GM18520 (cell line): ENCODE results near the gene CHRNB1.
A peak's percentile ranks its signal among the peaks of the same experiment; 100 is the strongest.

Experiments
- ATAC-seq: cut with Tn5 transposase; IDR thresholded peaks from one replicate; pipeline ENCODE4 v1.9.1; 2021; ENCODE audit not compliant: unreplicated experiment

The CHRNB1 gene, protein sequence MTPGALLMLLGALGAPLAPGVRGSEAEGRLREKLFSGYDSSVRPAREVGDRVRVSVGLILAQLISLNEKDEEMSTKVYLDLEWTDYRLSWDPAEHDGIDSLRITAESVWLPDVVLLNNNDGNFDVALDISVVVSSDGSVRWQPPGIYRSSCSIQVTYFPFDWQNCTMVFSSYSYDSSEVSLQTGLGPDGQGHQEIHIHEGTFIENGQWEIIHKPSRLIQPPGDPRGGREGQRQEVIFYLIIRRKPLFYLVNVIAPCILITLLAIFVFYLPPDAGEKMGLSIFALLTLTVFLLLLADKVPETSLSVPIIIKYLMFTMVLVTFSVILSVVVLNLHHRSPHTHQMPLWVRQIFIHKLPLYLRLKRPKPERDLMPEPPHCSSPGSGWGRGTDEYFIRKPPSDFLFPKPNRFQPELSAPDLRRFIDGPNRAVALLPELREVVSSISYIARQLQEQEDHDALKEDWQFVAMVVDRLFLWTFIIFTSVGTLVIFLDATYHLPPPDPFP

GRCh38 chr17:7444682-7445618 is at the start of gene CHRNB1:
Gene CHRNB1, plus strand, starts transcription at chr17:7445061. Its CDS starts 67 bp downstream, at chr17:7445128.
- ATAC-seq: no peak

DNA sequence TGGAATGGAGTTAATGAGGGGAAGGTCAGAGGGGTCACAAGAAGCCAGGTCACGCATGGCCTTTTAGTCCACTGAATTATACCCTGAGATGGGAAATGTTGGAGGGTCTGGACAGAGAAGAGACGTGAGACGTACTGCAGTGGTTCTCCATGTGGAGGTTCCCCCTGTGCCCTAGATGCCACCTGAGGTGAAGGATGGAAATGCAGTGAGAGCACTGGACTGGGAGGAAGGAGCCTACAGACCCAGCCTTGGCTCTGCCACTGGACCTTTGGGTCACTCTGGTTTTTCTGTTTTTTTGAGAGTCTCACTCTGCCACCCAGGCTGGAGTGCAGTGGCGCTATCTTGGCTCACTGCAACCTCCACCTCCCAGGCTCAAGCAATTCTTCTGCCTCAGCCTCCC is 48.7 kb upstream of the CHRNB1 start:
- no peak for ATAC-seq

DNA sequence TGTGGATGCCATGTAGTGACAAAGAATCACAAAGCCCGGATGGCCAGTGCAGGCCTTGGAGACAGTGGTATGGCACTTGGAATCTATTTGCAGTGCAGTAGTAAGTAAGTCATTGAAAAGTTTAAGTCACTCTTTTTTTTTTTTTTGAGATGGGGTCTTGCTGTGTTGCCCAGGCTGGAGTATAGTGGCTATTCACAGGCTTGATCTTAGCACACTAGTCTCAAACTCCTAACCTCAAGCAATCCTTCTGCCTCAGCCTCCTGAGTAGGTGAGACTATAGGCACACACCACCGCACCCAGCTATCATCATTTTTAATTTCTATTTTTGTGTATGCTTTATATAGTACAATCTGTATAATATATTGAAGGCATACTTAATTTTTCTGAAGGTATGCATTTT is 46.2 kb upstream of the CHRNB1 start:
- no peak for ATAC-seq

GRCh38 chr17:7403043-7403726 is 41.7 kb upstream of the CHRNB1 start:
- no peak for ATAC-seq

- ATAC-seq: no peak
Measured at GRCh38 chr17:7403727-7403976, 41.2 kb upstream of the CHRNB1 start.

GRCh38 chr17:7403977-7404736 is 40.7 kb upstream of the CHRNB1 start, which contains the start of gene TMEM256:
Gene TMEM256, minus strand, starts transcription at chr17:7404097. Its CDS starts 13 bp downstream, at chr17:7404084.
- peak; percentile 92 for ATAC-seq

GRCh38 chr17:7404737-7405349 is 40.0 kb upstream of the CHRNB1 start:
- no peak for ATAC-seq

GRCh38 chr17:7405350-7406234 is 39.3 kb upstream of the CHRNB1 start:
- no peak for ATAC-seq

DNA sequence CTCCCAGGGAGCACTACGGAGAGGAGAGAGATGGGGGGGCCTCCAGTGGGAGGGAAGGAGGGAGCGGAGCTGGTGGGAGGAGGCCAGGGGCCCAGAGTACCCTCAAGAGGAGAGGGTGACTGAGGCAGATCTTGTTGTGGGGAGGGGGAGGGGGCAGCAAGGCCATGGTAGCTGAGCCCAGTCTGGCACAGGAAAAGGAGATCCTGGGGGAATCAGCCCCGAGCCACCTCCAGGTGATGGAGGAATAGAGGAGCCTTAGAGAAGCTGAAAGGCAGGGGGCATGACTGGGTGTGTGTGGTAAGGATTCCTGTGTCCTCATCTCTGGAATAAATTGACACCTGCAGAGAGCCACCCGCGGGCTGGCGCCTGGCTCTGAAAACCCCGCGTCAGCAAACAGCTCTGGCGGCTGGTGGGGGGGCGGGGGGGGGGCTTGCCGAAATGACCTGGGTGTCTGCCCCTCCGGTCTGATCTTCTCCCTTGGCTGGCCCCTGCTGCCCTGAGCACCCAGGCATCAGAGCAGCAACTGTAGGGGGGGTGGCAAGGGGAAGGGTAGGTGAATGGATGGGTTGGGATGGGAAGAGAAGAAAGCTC is 38.5 kb upstream of the CHRNB1 start:
- ATAC-seq: no peak

DNA sequence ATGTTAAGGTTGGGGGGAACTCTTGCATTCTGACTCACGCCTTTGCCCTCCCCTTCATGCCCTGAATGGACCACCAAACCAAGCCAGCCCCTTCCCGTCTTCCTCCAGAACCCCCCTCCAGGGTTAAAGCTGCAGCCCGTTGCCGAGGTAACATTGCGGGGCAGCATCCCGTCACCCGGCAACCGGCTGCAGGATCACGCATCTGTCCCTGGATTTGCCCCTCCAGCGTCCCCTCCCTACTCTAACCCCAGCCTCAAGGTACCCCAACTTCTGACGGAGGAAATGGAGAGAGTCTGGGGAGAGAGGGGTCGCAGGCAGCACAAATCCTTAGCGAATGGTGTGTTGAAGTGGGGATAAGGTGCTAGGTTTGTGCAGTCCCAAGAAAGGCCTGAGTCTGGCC is 37.8 kb upstream of the CHRNB1 start:
- no peak for ATAC-seq

GRCh38 chr17:7407485-7408251 is 37.2 kb upstream of the CHRNB1 start, which contains the start of gene NLGN2:
Gene NLGN2, plus strand, starts transcription at chr17:7407845. Its CDS starts 411 bp downstream, at chr17:7408256.
- no peak for ATAC-seq

- ATAC-seq: no peak
Measured at GRCh38 chr17:7408252-7408727, 36.6 kb upstream of the CHRNB1 start.

DNA sequence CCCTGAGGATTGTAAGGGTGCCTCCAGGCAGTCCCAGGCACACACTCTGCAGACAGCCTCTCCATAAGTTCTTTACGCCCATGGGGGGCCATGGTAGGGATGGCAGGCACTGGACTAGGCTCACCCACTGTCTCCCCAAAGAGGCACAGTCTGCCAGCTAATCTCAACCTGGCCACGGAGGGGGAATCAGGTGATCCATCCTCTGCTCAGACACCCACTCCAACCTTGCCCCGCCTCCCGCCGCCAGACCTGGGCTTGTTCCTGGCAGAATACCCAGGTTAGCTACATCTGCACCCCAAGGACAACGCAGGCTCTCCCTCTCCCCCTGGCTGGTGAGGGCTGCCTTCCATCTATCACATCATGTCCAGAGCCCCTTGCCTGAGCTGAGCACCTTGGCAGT is 36.0 kb upstream of the CHRNB1 start:
- ATAC-seq: no peak

GRCh38 chr17:7409716-7410115 is 35.1 kb upstream of the CHRNB1 start:
- no peak for ATAC-seq

DNA sequence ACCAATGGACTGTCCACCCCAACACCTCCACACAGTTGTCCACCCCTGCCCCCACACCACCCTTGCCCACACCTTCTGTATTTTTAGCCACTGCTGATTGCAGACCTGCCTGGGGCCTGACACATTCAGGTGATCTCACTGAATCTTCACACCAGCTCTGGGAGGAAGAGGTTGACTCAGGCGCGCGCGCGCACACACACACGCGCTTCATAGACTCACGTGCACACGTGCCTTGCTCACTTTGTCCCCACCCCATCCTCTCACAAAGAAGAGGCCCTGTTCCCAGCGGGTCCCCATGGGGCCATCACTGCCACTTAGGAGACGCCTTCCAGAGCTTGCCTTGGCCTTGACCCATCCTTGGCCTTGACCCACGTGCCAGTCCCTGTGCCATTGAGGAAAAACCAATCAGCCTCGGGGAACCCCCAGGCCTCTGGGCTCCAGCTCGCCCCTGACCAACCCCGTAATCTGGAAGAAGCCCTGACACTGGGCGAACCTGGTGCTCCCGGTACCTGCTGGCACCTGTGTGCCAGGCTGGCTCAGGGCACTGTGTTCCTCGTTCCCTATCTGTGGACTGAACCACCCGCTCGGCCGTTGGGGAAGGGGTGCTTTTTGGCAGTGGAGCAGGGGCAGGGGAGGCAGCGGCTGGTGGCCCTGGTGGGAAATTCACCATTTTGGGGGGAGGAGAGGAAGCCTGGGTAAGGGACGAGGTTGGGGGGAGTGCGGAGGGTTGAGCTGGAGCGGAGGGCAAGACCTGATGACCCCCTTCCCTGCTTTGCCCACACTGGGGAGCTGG is 34.0 kb upstream of the CHRNB1 start:
- no peak for ATAC-seq

DNA sequence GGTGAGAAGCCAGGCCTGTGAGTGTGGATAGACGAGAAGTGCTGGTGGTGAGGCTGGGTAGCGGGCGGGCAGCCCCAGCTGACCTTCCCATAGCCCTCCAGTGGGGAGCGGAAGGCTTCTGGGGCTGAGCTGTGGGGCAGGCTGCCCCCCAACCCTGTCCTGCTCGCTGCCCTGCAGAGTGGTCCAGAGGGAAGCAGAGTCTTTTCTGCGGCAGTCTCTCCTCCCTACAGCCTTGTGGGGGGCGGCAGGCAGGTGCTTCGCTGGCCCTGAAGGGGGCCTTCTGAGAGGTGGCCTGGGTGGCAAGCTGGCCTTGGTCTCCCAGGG is 33.5 kb upstream of the CHRNB1 start:
- ATAC-seq: no peak

GRCh38 chr17:7413346-7413985 is 31.4 kb upstream of the CHRNB1 start:
- ATAC-seq: no peak
